D721Med (cell line): ENCODE measurements around the gene THSD4.
A peak's percentile ranks its signal among the peaks of the same experiment; 100 is the strongest.

Experiments used
- DNase-seq: peaks from one replicate; pipeline ENCODE4 v3.0.0; 2011; ENCODE audit warnings: low spot score; ENCODE audit not compliant: insufficient read length
- FAIRE-seq: peaks from 2 replicates; lab custom pipeline; 2011; peaks lifted over from hg19 to GRCh38; lab: Jason Lieb, UNC
- TF ChIP-seq, protein P1 (sequence below): IDR thresholded peaks from 2 replicates; pipeline ENCODE4 v1.5.1; 2012; ENCODE audit warnings: mild to moderate bottlenecking, control low read depth; ENCODE audit not compliant: insufficient read depth; ENCODE audit errors: missing control alignments

Gene THSD4

DNA sequence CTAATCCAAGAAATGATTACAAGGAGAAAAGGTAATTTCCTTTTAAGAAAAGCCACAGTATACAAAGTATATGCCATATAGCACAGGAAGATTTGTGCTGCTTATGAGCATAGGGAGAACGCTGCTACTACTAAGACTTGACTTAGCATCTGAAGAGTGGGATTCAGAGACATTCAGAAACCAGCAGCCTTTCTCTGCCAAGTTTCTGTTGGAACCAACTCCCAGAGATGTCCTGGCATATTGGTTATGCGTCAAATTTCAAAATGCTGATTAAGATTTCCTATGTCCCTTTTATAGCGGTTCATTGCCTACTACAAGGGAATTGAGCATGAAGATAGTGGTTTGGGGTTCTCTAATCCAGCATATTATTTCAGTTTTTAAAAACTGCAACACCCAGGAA, 700.0 kb downstream of the THSD4 start:
- no peak for DNase-seq
- TF ChIP-seq, protein P1, sequence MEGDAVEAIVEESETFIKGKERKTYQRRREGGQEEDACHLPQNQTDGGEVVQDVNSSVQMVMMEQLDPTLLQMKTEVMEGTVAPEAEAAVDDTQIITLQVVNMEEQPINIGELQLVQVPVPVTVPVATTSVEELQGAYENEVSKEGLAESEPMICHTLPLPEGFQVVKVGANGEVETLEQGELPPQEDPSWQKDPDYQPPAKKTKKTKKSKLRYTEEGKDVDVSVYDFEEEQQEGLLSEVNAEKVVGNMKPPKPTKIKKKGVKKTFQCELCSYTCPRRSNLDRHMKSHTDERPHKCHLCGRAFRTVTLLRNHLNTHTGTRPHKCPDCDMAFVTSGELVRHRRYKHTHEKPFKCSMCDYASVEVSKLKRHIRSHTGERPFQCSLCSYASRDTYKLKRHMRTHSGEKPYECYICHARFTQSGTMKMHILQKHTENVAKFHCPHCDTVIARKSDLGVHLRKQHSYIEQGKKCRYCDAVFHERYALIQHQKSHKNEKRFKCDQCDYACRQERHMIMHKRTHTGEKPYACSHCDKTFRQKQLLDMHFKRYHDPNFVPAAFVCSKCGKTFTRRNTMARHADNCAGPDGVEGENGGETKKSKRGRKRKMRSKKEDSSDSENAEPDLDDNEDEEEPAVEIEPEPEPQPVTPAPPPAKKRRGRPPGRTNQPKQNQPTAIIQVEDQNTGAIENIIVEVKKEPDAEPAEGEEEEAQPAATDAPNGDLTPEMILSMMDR: no peak
- peak; percentile 44 for FAIRE-seq

- DNase-seq (no peak), FAIRE-seq (no peak)
- TF ChIP-seq, protein P1: no peak
These were observed 702.1 kb downstream of the THSD4 start for GRCh38 chr15:71817351-71817750.

- FAIRE-seq (no peak), DNase-seq (no peak)
- TF ChIP-seq, protein P1: no peak
These were observed 704.9 kb downstream of the THSD4 start for GRCh38 chr15:71820127-71820526.

- DNase-seq: no peak
- TF ChIP-seq, protein P1: no peak
- FAIRE-seq: no peak
These were observed 706.4 kb downstream of the THSD4 start for GRCh38 chr15:71821547-71822129.

- no peak for DNase-seq
- TF ChIP-seq, protein P1: no peak
- FAIRE-seq: no peak
These were observed 707.8 kb downstream of the THSD4 start for GRCh38 chr15:71822890-71823630.

GRCh38 chr15:71823801-71824200, 708.5 kb downstream of the THSD4 start:
- TF ChIP-seq, protein P1: no peak
- DNase-seq (no peak), FAIRE-seq (no peak)

- FAIRE-seq: peak; percentile 29
- TF ChIP-seq, protein P1: no peak
- no peak for DNase-seq
These were observed 709.9 kb downstream of the THSD4 start for GRCh38 chr15:71825021-71825730.
